Ramos (cell line): Measurements from ENCODE around the gene MEOX1.

Source experiments
- in situ Hi-C: fragments of 300-500 bp; cut with MboI; formaldehyde crosslinking; loops from one replicate; pipeline ENCODE4 v1.14.3; 2022; ENCODE audit warnings: low sequenced_read_pairs; ENCODE audit not compliant: unreplicated experiment

The MEOX1 gene

DNA sequence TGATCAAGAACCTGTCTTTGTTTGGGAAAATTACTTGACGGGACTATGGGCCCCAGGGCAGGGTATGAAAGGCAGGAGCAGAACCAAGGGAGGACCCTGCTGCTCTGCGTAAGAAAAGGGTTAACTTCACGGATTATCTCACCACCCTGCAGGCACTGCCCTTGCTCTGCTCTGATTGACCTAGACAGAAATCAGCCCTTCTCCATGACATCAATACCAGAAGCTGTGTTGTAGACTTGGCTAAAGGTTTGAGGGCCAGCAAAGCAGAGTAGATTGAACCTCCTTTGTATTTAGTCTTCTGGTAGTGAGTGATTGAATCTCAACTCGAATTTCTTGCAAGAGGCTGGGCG lies 62.7 kb downstream of the MEOX1 start:
- in situ Hi-C loops: no loop called here

GRCh38 chr17:43598357-43599045 lies 63.2 kb downstream of the MEOX1 start:
- in situ Hi-C loops: no loop called here

DNA sequence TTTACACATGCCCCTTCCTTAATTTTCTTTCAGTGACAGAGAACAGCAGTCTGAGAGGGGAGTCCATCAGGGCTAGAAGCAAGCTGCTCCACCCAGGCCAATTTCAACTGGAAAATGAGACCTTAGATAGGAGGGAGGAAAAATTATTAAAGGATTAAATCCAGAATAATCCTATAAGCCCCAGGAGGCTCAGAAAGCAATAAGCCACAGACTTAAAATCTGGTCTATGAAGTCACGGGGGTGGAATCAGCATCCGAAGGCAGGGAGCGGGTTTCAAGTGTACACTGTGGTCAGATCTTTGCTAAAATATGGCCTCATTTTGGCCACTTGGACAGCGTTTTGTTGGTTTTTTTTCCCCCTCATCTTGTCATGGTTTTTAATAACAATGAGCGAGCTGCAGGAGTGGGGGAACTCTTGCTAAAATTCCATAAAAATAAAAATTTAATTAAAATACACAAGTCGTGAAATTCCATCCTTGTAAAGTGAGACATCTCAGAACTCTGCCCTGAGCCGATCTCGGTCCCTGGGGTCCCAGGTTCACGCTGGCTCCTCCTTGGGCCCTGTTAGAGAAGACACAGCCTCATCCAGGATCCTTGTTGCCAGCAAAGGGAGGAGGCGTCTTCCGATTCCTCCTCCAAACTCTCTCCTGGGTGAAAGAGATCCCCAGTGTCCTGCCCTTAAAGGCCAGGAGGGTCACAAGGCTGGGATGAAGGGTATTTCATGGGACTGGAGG lies 63.9 kb downstream of the MEOX1 start:
- in situ Hi-C loops: no loop called here

GRCh38 chr17:43595466-43595865 lies 66.3 kb downstream of the MEOX1 start:
- in situ Hi-C loops: no loop called here

GRCh38 chr17:43591779-43592562 lies 69.8 kb downstream of the MEOX1 start:
- in situ Hi-C loops: no loop called here

- in situ Hi-C loops: no loop called here
Observed at GRCh38 chr17:43591001-43591400, 70.7 kb downstream of the MEOX1 start.
